Measurements from ENCODE around the gene SPRTN.

The SPRTN gene

DNA sequence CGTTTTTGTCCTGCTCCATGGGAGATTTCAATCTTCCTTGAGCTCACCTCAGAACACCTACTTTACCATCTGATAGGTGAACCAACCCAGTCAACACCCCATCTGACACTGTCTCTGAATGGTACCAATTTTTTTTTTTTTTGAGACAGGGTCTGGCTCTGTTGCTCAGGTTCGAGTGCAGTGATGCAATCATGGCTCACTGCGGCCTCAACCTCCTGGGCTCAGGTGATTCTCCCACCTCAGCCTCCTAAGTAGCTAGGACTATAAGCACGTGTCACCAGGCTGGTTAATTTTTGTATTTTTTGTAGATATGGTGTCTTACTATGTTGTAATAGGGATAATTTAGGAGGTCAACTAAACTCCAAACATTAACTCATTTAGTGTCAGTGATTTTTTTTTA is 36.3 kb downstream of the SPRTN start:
- in situ Hi-C loops (cut with MboI; ENCODE audit: low sequenced_read_pairs), result no loop called here

DNA sequence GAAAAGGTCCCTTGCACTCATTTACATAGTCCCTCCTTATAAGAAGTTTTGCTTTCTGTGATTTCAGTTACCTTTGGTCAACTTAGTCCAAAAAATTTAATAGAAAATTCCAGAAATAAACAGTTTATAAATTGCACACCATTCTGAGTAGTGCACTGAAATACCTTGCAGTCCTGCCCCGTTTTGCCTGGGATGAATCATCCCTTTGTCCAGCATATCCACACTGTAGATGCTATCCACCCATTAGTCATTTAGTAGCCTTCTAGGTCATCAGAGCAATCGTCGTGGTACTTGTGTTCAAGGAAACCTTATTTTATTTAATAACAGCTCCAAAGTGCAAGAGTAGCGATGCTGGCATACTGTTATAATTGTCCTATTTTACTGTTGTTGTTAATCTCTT is 38.0 kb downstream of the SPRTN start:
- in situ Hi-C loops (cut with MboI; ENCODE audit: low sequenced_read_pairs), result no loop called here

DNA sequence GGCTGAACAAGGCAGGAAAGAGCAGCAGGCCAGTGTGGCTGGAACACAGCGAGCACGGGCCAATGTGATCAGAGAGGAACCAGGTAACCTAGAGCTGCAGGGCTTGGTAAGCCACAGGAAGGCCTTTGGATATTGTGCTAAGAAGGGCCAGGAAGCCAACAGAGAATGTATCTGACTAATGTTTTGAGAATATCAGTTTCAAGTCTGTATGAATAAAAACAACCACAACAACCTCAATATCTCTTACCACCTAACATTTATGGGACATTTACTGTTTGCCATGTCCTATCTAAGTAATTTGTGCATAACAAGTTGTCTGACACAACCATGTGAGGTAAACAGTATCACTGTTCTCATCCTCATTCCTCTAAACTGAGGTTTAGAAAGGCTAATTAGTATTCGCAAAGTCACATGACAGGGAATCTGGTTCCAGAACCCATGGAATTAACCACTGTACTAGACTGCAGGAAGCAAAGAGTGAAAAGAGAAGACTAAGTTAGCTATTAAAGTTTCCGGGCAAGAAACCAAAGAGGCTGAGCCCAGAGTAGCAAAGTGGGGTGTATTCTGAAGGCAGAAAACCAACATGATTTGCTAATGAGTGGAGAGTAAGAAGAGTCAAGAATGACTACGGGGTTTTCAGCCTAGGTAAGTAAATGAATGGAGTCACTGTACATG is 38.9 kb downstream of the SPRTN start:
- in situ Hi-C loops (cut with MboI; ENCODE audit: low sequenced_read_pairs), result no loop called here

DNA sequence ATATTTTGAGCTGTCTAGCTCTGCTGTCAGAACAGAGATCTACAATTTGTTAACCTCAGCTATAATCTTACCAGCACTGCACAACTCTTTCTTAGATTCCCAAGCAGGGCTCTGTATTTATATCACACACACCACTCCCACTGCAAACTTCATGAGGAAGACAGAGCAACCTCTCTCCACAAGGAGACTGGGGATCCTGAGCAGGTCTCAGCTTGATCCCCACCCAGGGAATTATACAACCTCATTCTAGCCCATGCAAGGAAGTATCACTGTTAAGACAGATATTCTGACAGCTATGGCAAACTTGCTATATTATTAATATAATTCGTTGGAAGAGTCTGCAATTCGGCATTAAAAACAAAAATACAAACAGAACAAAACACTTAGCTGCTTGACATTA is 43.6 kb downstream of the SPRTN start:
- in situ Hi-C loops (cut with MboI; ENCODE audit: low sequenced_read_pairs), result no loop called here

DNA sequence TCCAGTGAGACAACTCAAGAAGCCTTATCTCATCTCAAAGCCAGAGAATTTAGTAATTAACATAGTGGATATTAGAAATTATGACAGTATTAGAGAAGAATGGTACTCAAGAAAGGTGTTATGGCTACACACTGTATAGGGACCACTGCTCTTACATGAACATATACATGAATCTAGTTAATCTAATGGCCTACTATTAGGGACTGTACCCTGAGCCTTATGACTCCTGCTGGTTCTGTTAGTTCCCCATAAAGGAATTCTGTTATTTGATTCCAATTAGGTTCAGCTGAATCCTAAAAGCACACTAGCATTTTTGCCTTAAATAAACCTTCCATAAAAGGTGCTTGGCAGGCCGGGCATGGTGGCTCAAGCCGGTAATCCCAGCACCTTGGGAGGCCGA is 44.3 kb downstream of the SPRTN start:
- in situ Hi-C loops (cut with MboI; ENCODE audit: low sequenced_read_pairs), result no loop called here

DNA sequence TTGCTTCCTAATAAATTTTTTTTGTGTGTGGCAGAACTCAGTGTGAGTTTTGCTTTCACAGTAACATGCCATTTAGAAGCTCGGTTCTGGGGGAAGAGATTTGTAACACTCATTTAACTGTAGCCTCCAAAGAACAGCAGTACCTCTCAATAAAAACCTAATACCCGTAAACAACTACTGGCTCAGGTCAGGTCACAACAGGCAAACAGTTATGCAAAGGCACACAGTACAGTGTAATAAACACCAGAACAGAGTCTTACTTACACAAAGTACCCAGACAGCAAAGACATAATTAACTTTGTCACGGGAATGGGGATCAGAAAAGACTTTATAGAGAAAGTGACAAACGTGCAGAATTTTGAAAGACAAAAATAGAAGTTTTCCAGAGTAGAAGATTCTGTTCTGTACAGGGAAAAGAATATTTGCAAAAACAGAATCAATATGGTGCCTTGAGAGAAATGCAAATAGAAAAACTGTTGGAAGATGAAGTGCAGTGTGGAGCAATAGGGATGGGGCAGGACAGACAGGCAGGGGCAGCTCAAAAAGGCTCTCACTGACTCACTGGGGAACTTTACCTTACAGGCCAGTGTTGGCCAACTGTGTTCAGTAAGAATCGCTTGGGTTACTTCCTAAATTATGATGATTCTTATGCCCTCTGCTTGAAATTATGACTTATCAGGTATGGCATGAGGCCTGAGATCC is 45.2 kb downstream of the SPRTN start:
- in situ Hi-C loops (cut with MboI; ENCODE audit: low sequenced_read_pairs), result no loop called here

DNA sequence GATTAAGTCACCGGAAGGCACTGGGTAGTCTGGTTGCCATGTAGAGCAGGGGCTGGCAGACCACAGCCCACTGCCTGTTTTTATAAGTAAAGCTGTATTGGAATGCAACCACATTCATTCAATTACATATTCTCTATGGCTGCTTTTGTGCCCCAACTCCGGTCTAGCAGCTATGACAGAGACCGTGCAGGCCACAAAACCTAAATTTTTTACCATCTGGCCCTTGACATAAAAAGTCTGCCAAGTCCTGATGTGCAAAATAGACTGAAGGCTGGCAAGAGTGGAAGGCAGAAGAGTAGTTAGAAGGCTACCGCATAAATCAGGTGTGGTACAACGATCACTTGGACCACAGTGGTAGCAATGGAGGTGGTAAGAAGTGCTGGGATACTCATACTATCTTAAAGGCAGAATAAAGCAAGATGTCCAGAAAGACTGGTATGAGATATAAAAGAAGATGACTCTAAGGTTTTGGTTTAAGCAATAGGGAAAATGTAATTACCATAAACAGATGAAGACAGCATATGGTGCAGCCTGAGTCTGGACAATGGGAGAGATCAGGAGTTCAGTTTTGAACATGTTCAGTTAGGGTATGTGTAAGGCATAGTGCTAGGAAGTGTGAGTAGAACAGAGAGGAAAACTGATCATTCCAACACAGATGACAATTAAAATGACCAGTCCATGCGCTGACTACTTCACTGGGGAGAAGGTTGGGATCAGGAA is 46.8 kb downstream of the SPRTN start:
- in situ Hi-C loops (cut with MboI; ENCODE audit: low sequenced_read_pairs), result no loop called here

DNA sequence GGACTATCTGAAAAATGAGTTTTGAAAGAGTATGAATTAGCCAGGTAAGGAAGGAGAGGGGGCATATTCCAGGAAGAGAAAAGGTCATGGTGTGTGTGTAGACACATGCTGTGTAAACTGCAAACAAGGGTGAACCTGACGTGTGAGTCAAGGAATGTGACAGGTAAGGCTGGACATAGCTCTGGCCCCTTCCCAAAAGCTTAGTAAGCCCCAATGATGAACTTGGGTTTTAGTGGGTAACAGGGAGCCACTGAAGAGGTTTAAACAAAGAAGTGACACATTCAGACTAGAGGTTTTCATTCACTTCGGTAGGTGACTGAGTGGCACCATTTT is 47.3 kb downstream of the SPRTN start:
- in situ Hi-C loops (cut with MboI; ENCODE audit: low sequenced_read_pairs), result no loop called here

DNA sequence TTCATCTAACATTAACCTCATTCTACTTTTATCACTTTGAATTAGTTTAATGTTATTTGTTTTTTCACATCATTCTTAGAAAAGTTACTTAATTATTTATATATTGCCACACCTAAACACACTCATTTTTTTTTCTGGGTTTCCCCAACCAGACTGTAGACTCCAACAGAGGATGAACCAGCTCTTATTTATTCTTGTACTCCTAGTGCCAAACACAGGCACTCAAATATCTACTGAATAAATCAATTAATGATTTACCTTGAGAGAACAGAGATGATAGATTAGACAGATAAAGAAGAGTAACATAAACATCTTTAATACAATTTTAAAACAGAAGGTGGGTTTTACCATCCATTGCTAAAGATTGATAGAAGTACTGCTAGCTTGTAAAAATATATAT is 48.4 kb downstream of the SPRTN start:
- in situ Hi-C loops (cut with MboI; ENCODE audit: low sequenced_read_pairs), result no loop called here

DNA sequence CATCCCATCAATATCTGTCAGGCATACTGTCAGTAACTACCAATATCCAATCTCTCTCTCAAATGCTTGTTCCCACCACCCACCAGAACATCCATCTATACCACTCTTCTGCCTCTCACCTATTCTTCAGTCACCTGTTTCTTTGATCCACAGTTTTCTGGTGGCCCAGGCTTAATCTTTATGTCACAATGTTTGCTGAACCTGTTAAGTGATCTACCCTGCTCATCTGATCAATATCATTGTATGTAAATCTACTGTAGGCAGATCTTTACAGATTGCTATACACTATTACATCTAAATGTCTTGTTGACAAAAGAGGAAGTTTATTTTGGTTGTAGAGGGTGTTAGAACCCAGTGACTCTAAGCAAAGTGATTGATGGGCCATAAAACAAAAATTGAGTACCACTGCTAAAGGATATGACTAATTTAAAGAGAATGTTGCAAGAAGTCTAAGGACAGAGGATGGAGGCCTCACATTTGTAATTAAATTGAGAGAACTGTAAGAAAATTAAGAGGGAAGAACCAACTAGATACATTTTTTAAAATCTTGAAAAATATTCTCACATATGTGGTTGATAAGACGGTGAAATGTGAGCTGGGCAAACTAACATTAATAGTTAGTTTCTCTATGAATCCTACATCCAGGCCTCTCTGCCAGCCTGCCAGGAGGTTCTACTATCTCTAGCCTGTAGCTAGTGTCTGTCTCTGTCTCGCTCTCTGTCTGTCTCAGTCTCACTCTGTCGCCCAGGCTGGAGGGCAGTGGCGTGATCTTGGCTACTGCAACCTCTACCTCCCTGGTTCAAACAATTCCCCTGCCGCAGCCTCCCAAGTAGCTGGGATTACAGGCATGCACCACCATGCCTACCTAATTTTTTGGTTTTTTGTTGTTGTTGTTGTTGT is 49.9 kb downstream of the SPRTN start:
- in situ Hi-C loops (cut with MboI; ENCODE audit: low sequenced_read_pairs), result no loop called here

DNA sequence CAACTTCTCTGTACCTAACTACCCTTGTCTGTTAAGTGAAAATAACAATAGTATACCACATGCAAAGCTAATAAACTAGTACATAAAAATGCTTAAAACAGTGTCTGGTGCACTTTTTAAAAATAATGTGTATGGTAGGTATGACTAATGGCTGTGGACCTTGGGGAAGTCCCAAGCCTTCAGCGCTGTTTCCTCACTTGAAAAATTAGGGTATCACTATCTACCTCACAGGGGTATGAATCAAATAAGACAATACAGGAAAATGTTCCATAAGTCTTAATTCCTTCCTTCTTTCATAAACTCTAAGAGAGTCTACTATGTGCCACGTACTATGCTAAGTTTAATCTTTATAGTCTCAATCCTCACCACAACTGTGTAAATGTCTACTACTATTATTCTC is 52.0 kb downstream of the SPRTN start:
- in situ Hi-C loops (cut with MboI; ENCODE audit: low sequenced_read_pairs), result no loop called here

DNA sequence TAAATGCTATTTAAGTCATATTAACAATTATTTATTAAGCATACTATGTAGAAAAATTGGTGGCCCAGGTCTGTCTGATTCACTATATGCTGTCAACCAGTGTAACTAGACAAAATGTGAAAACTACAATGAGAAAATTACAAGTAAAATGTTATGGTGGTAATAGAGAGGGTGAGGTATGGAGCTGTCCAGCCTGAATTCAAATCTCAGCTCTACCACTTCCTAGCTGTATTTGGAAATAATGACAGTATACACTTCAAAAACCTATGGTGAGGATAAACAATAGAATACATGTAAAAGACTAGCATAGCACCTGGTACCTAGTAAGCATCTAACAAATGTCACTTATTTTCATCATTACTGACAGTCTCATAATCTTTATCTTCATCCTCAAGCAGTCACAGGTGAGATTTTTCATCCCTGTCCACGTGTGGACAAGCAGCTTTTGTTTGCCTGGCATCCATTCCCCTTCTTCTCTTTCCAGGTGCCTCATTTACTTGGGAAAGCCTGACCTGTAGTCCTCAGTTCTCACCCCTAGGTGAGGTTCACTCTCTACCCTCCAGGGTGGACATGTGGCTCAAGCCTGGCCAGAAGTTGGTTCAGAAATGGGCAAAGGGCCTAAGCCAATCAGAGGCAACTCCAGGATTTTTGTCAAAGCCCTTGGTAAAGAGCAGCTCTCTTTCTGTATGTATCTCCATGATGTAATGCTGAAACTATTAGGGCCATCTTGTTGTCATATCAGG is 54.5 kb downstream of the SPRTN start:
- in situ Hi-C loops (cut with MboI; ENCODE audit: low sequenced_read_pairs), result no loop called here

DNA sequence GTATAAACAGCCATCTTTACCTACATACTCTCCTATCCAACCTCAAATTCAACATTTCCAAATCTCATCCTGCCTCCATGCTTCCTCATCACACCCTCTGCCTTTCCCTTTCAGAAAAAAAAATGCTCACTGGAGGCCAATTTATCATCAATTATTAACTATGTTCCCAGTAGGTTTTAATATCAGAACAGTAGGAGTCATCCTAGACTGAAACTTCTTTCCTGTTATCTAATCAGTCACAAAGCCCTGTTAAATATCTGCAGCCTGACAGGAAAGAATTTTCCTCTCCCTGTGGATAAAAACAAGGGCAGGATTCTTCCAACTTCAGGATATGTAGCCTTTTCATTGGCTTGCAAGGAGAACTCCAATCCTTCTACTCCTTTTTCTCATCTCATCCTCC is 55.6 kb downstream of the SPRTN start:
- in situ Hi-C loops (cut with MboI; ENCODE audit: low sequenced_read_pairs), result no loop called here

DNA sequence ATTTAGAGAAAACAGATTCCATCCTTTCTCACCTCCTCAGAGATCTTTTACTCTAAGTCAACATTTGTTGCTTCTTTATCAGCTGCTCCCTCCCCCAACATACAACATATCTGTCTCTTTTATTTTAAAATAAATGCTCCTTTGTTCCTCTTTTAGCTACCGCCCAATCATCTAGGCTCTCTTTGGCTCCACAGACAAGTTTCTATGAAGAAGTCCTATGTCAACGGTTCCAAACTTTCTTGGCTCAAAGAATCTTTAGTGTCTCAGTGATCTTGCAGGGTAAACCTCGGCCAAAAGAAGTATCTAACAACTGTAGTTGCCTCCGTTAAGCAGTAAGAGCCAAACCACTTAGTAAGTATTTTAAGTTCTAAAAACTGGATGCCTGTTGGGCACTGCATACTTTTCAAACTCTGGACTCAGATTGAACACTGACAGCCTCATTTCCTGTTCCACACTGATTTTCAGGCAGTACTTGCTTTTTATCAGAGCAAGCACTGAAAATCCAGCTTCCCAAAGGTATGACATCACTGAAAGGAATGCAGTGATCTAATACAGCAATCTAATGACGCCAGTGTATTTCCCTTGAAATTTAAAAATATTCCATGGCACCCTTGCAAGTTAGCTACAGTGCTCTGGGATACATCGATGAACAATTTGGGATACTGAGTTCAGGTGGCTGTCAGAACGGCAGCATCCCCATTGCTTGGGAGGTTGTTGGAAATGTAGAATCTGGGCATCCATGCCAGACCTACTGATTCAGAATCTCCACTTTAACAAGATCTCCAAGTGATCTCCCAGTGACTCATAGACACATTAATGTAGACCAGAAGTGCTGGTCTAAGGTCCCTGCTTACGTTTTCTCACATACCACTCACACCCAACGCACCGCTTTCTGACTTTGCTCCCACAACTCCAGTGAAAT is 57.2 kb downstream of the SPRTN start:
- in situ Hi-C loops (cut with MboI; ENCODE audit: low sequenced_read_pairs), result no loop called here

DNA sequence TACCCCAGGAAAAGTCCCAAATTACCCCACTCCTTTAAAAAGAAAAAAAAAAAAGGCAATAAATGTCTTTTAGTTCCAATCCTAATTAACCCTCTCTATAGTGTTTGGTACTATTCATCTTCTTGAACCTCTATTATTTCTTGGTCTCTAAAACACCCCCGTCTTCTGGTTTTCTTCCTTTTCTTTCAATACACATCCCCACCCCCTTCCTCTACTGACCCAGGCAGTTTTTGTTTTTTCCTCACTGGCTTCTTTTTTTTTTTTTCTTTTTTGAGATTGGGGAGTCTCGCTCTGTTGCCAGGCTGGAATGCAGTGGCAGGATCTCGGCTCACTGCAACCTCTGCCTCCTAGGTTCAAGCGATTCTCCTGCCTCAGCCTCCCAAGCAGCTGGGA is 57.9 kb downstream of the SPRTN start:
- in situ Hi-C loops (cut with MboI; ENCODE audit: low sequenced_read_pairs), result no loop called here

DNA sequence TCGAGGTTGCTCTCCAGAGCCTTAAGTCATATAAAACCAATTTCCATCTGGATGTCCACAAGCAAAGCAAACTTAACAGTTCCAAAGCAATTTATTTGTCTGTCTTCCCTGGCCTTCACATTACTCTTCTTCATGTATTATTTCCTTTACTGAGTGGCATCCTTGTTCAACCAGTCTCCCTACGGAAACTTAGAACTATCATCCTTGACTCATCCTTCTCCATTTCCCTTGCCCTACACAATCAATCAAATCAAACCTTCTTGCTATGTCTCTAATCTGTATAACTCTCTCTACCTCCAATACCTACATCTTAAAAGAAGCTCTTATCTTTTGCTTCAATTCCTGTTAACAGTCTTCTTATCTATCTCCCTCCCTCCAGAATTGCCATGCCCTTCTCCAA is 58.5 kb downstream of the SPRTN start:
- in situ Hi-C loops (cut with MboI; ENCODE audit: low sequenced_read_pairs), result no loop called here

DNA sequence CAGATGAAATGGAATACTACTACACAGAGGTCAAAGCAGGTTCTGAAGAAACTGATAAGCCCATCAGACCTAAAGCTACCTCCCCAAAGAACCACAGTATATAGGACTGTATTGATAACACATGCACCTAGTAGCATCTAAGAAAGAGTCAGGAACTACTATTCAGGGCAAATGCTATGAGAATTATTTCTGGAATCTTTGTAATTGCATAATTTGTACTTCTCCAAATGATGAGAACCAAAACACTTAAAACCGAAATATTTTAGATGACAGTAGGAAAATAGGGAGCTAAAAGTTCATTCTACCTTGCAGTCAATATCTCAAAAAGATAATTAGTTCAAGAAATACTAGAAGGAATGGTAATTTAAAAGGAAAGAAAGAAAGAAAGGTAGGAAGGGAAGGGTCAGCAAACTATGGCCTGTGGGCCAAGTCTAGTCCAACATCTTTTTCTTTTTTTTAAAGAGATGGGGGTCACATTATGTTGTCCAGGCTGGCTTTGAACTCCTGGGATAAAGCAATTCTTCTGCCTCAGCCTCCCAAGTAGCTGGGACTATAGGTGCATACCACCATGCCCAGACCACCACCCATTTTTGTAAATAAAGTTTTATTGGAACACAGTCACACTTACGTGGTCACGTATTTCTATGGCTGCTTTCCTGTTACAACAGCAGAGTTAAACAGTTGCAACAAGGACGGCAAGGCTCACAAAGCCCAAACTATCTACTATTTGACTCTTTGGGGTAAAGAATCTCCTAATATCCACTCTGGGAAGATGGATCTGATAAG is 60.0 kb downstream of the SPRTN start:
- in situ Hi-C loops (cut with MboI; ENCODE audit: low sequenced_read_pairs), result no loop called here

DNA sequence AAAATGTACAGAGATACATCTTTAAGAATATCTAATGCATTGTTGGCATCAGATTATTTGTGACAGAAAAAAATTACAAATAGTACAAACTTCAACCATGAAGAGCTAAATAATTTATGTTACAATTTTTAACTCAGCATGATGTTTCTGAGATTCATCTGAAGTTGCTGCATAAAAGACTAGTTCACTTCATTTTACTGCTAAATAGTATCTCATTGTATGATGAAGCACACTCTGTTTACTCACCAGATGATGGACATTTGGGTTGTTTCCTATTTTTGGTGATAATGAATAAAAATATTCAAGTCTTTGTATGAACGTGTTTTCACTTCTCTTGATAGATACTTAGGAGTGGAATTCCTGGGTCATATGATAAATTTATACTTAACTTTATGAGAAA is 63.4 kb downstream of the SPRTN start:
- in situ Hi-C loops (cut with MboI; ENCODE audit: low sequenced_read_pairs), result no loop called here

DNA sequence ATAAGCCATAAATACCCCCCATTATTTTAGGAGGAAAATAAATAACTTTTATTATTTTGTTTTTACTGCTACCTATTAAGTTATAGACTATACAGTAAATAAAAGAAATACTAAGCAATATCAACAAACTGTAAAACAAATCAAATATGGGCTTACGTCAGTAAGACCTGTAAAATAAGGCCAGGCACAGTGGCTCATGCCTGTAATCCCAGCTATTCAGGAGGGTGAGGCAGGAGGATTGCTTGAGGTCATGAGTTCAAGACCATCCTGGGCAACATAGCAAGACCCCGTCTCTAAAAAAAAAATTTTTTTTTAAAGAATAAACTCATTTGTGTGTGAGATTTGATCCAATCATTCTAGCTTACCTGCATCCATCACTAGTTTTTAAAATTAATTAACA is 66.2 kb downstream of the SPRTN start:
- in situ Hi-C loops (cut with MboI; ENCODE audit: low sequenced_read_pairs), result no loop called here

All from HL-60/S4 treated with phorbol 12-myristate 13-acetate at 8.2 ng/mL for 4 days and 3 days (cell line).